ENCODE data around the gene NAPB.

- TF ChIP-seq CTCF (IDR thresholded peaks at IDR 0.05; ENCODE audit: insufficient read depth, low read depth, low read length), result no peak
- TF ChIP-seq EZH2 (IDR thresholded peaks at IDR 0.05; ENCODE audit: insufficient read depth, low read length), result no peak
Observed at GRCh38 chr20:23334111-23334510, 87.2 kb downstream of the NAPB start.

All from astrocyte (in vitro differentiated cells and primary cell).